ENCODE measurements around the gene APH1A.
"Not testable (repeated sequence)": the region's sequence is repeated elsewhere in the genome, so short reads cannot be mapped to it uniquely, and the experiment has no call there.

The APH1A gene

DNA sequence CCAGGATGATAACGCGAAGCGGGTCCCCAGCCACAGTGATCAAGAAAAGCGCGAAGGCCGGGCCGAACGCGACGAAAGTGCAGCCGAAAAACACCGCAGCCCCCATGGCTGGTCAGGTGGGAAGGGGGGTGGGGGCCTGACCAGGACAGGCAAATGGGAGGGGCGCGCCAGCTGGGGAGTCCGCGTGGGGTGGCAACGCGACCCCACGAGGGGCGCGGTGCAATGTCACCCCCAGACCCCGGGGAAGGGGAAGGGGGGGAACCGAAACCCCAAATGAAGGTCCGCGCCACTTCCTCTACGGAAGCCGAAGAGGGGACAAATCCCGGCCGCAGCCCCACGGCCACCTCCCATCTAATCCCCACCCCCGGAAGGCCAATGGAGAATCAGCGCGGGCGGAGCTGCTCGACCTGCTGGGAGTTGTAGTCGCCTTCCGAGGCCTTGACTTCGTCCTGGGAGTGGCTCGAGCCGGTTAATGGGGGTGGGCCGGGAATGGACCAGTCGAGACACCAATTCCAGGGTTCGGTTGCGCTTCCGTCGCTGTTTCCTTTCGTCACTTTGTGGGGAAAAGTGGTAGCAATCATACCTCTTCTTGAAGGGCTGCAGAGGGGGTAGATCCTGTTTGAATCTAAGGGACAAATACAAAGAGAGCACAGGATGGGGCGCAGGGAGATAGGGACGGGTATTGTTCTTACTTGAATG is at the start of gene APH1A:
Gene APH1A, minus strand, starts transcription at position 312 of the 699 bp plus-strand sequence. Its CDS starts 206 bp downstream, at position 106.
- DNase-seq (ENCODE audit: low read depth in 1 of 2, low spot score in 1 of 2), result peak; percentile 82 to 83

DNA sequence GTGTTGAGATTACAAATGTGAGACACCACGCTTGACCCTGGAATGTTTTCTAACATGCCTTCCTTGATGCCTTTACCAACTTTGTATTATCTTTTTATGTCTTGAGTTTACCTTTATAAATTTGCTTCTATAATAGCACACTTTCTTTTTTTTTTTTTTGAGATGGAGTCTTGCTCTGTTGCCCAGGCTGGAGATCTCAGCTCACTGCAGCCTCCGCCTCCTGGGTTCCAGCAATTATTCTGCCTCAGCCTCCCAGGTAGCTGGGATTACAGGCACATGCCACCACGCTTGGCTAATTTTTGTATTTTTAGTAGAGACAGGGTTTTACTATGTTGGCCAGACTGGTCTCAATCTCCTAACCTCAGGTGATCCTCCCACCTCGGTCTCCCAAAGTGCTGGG is 45.9 kb upstream of the APH1A start:
- DNase-seq (ENCODE audit: low read depth in 1 of 2, low spot score in 1 of 2), result not testable (repeated sequence)

DNA sequence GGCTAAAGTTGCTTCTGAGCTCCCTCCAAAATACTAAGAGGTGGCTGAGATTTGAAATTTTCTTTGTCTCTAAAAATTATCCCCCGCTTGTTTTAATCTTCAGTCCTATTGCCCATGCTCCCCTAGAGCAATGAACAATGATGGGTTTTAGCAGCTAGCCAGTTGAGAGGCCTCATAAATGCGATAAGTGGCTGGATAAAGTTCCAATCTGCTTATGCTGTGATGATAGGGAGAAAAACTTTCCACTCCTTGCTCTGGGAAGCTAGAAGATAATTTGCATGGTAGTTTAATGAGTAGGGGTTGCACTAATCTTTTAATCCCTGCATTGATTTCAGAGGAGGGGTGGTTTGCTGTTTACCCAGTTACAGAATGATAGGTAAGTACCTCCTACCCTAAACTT is 42.9 kb upstream of the APH1A start:
- no peak for DNase-seq (ENCODE audit: low read depth in 1 of 2, low spot score in 1 of 2)

GRCh38 chr1:150309758-150310508 is 41.1 kb upstream of the APH1A start:
- DNase-seq (ENCODE audit: low read depth in 1 of 2, low spot score in 1 of 2), result no peak

DNA sequence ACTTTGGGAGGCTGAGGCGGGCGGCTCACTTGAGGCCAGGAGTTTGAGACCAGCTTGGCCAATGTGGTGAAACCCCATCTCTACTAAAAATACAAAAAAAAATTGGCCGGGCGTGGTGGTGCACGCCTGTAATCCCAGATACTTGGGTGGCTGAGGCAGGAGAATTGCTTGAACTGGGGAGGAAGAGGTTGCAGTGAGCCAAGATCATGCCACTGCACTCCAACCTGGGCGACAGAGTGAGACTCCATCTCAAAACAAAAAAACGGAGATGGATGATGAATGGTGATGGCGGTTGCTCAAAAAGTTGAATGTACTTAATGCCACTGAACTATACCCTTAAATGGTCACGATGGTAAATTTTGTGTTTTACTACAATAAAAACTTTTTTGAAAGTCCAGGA is 39.8 kb upstream of the APH1A start:
- not testable (repeated sequence) for DNase-seq (ENCODE audit: low read depth in 1 of 2, low spot score in 1 of 2)

- DNase-seq (ENCODE audit: low read depth in 1 of 2, low spot score in 1 of 2), result no peak
Observed at GRCh38 chr1:150302902-150303301, 34.1 kb upstream of the APH1A start.

DNA sequence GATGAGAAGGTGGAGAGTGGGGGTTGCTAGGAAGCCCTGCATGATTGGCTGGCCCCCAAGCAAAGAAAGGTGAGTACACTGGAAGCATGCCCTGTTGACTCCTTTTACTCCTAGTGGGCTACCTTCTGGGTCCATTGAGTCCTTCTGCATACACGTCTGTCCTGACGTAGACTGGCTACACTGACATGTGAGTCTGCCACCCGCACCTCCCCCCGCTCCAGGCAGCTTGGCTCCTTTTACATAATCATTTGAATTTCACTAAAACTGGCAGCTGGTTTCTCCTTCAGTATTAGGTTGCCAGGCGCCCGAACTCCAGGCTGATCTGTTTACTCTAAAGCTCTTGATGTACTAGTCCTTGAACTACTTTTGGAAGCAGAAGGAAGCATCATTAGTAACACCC is 33.5 kb upstream of the APH1A start:
- no peak for DNase-seq (ENCODE audit: low read depth in 1 of 2, low spot score in 1 of 2)

GRCh38 chr1:150299716-150300115 is 30.9 kb upstream of the APH1A start:
- DNase-seq (ENCODE audit: low read depth in 1 of 2, low spot score in 1 of 2), result no peak

DNA sequence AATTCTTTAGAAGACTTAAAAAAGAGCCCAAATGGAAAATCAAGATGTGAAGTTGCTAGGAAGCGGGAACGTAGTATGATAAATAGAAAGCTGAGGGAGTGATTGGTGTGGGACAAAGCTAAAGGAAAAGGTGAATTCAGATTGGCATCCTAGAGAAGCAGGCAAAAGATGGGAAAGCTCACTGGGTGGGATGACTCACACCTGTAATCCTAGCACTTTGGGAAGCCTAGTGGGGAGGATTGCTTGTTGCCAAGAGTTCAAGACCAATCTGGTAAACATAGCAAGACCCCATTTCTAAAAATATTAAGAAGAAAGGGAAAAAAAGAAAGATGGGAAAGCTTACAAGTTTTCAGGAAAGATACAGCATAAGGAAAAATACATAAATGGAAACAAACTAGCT is 26.7 kb upstream of the APH1A start:
- DNase-seq (ENCODE audit: low read depth in 1 of 2, low spot score in 1 of 2), result no peak

DNA sequence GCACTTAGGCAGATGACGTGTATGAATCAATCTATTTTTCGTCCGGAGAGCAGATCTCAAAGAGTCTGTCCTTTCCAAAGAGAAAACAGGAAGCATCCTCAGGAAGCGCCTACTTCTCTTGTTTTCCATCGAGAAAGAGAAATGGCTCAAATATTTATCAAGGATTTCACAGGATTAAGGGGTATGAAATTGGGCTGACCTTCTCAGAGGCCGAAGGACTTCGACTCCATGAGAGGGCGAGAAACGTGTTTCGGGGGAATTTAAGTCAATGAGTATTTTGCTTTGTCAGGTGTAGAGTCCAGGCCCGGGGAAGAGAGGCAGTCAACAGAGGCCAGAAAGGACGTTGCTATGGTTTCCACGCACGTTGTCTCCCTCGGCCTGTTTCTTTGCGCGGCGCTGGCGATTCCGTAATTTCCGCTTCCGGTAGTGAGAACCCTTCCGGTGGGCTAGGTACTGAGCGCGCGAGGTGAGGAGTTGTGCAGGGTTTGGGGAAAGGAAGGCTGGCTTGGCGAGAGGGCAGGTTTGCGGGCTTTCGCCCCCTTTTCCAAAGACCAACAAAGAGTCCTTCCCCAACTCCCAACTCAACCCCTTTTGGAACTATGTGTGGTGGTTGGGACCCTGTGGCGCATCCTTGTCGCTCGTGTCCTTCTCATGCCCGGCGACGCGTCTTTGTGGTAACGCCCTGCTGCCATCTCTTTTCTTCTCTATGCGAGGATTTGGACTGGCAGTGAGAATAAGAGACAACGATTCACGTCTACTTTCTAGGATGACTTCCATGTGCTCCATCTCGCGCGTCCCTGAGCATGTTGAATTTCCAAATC is 24.8 kb upstream of the APH1A start, which contains the start of gene MRPS21:
Gene MRPS21, plus strand, starts transcription at position 429 of the 821 bp plus-strand sequence. CDS start 506 bp downstream, outside the sequence.
- DNase-seq (ENCODE audit: low read depth in 1 of 2, low spot score in 1 of 2), result peak; percentile 73

DNA sequence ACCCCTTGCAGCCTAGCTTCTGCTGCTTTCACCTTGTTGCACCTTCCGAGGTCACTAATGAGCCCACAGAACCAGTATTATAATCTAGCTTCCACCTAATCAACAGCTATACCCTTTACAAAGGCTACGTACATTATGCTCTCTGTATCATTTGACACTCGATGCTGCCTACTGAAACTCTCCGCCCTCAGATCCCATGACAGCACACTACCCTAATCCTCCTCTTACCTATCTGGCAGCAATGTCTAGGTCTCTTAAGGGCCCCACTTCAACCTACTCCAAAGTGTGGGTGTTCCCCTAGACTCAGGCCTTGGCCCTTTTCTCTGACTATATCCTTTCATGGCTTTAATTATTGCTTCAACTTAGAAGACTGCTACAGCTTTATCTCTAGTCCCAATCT is 20.0 kb upstream of the APH1A start:
- DNase-seq (ENCODE audit: low read depth in 1 of 2, low spot score in 1 of 2), result no peak

GRCh38 chr1:150288382-150288781 is 19.6 kb upstream of the APH1A start:
- no peak for DNase-seq (ENCODE audit: low read depth in 1 of 2, low spot score in 1 of 2)

- no peak for DNase-seq (ENCODE audit: low read depth in 1 of 2, low spot score in 1 of 2)
Observed at GRCh38 chr1:150283260-150283659, 14.4 kb upstream of the APH1A start.

GRCh38 chr1:150282558-150282958 is 13.7 kb upstream of the APH1A start:
- DNase-seq (ENCODE audit: low read depth in 1 of 2, low spot score in 1 of 2), result no peak

- DNase-seq (ENCODE audit: low read depth in 1 of 2, low spot score in 1 of 2), result peak; percentile 44 to 66
Observed at GRCh38 chr1:150281758-150282557, 13.1 kb upstream of the APH1A start, which contains the start of gene CIART. CIART (plus strand) TSS chr1:150282554; CDS start chr1:150283268, 714 bp downstream.

DNA sequence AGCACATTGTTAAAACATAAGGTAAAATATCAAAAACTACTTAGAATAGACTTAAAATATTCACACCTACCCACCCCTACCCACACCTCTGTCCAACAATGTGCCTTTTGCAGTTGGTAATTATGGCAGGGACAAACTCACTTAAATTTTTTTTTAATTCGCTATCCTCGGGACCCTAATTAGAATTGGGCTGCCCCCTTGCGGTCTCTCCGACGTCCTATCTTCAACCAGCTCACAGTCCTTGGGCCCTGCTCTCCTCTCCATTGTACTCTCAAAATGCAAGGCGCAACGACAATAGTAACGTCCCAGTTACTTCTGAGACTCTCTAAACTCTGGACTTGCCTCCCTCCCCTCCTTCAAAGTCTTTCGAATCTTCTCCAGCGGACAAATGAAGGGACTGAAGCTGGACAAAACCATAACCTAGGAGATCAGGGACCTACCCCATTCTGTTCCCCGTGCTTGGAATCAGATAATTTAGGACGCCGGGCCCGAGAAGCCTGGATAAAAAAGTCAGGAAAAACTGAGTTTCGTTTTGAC is 12.5 kb upstream of the APH1A start:
- peak in 1 of 2 donors; percentile 22 for DNase-seq (ENCODE audit: low read depth in 1 of 2, low spot score in 1 of 2)

- no peak for DNase-seq (ENCODE audit: low read depth in 1 of 2, low spot score in 1 of 2)
Observed at GRCh38 chr1:150280138-150280707, 11.4 kb upstream of the APH1A start.

- no peak for DNase-seq (ENCODE audit: low read depth in 1 of 2, low spot score in 1 of 2)
Observed at GRCh38 chr1:150273311-150273710, 4.5 kb upstream of the APH1A start.

GRCh38 chr1:150271291-150271959 is 2.6 kb upstream of the APH1A start:
- no peak for DNase-seq (ENCODE audit: low read depth in 1 of 2, low spot score in 1 of 2)
